Ovary (tissue), 9 donors: ENCODE data around the gene ID2. TPM values are rescaled to one million over a fixed set of nuclear protein-coding genes. Genes with fewer than 3 reads are reported as not detected.

ENCODE experiments used
- DNase-seq, 5 donors: peaks; one replicate each; pipeline ENCODE4 v3.0.0-alpha.2; 2019 to 2020
- H3K27ac ChIP-seq, 2 donors: fragments of 200-600 bp; one replicate each; pipeline versions ENCODE4 v1.5.1 to v1.8.0; 2019 to 2022
- H3K27me3 ChIP-seq: fragments of 200-600 bp; one replicate; pipeline ENCODE4 v1.8.0; 2022
- H3K36me3 ChIP-seq: fragments of 200-600 bp; sonication (generic); one replicate; pipeline ENCODE4 v1.5.1; 2019
- H3K4me1 ChIP-seq: one replicate; pipeline ENCODE4 v1.8.1; 2013; ENCODE audit warnings: mild to moderate bottlenecking, moderate library complexity; ENCODE audit not compliant: insufficient read depth
- H3K4me3 ChIP-seq: fragments of 200-600 bp; sonication (generic); one replicate; pipeline ENCODE4 v1.5.1; 2017
- H3K9me3 ChIP-seq, 2 donors: fragments of 200-600 bp in 1 of 2; sonication (generic) in 1 of 2; one replicate each; pipeline versions ENCODE4 v1.5.1 to v1.8.1; 2013 to 2019; ENCODE audit warnings: mild to moderate bottlenecking in 1 of 2, moderate library complexity in 1 of 2
- EP300 ChIP-seq: sonication (generic); formaldehyde crosslinking; IDR thresholded peaks from one replicate; pipeline ENCODE4 v1.6.1; 2017; ENCODE audit warnings: antibody characterized with exemption
- POLR2A ChIP-seq: fragments of 450-650 bp; IDR thresholded peaks from one replicate; pipeline ENCODE4 v1.6.1; 2017; ENCODE audit warnings: antibody characterized with exemption, mild to moderate bottlenecking, moderate library complexity
- WGBS, 3 donors: extraction: QIAGEN DNeasy Blood & Tissue Kit in 1 of 3; methylation state at CpG; one replicate each; pipeline versions ENCODE4 v1.1.5 to v1.1.7; 2013 to 2017; 5-methylcytosine and 5-hydroxymethylcytosine counted together
- intact Hi-C, 4 donors: fragments of 100-400 bp; cut with DNase I; formaldehyde crosslinking; loops; one replicate each; pipeline versions ENCODE4 v1.11.0 to v1.15.1; 2022 to 2023
- polyA plus RNA-seq, 2 donors: library from polyadenylated mRNA; stranded (reverse); fragments of 200-250 nt in 1 of 2; fragments of 350-450 nt in 1 of 2; fragmentation: Illumina TruSeq in 1 of 2; extraction: RNeasy Lipid Tissue Mini Kit (QIAGEN cat#74804) in 1 of 2; gene quantifications; one replicate each; pipeline ENCODE4 v1.2.3, GENCODE V29; 2013 to 2014
- total RNA-seq, 7 donors: library from RNA; depleted of rRNA in 2 of 7; stranded (reverse); fragments of >200 nt in 2 of 7; fragmentation: NEBNext Ultra II Directional in 3 of 7; extraction: Animal tissue kit (Norgen Biotek cat#: 25700) in 3 of 7; gene quantifications; one replicate each; pipeline versions ENCODE4 v1.1.0 to v1.2.4, GENCODE V29; 2016 to 2023
- TF ChIP-seq, protein P1 (sequence below), 3 donors: fragments of 450-650 bp in 2 of 3; fragments of 200-600 bp in 1 of 3; IDR thresholded peaks; one replicate each; pipeline versions ENCODE4 v1.5.1 to v1.8.0; 2016 to 2022; ENCODE audit warnings: antibody characterized with exemption in 3 of 3, mild to moderate bottlenecking in 1 of 3
- donor health status: DM: no; HTN: no; CAD: no; lungs with moderate emphysema.
- donor health status: DM: no; HTN: no; CAD: no.
- donor health status: Bipolar disorder and iron deficiency.
- donor health status: DM: yes; HTN: yes; CAD: no.
- donor health status: DM: no; HTN: no; CAD: no.
- donor health status: DM: yes; HTN: yes; CAD: no.

Gene ID2
- total and polyA plus RNA-seq, 9 donors = 68.5 to 897 (median 168) TPM

DNA sequence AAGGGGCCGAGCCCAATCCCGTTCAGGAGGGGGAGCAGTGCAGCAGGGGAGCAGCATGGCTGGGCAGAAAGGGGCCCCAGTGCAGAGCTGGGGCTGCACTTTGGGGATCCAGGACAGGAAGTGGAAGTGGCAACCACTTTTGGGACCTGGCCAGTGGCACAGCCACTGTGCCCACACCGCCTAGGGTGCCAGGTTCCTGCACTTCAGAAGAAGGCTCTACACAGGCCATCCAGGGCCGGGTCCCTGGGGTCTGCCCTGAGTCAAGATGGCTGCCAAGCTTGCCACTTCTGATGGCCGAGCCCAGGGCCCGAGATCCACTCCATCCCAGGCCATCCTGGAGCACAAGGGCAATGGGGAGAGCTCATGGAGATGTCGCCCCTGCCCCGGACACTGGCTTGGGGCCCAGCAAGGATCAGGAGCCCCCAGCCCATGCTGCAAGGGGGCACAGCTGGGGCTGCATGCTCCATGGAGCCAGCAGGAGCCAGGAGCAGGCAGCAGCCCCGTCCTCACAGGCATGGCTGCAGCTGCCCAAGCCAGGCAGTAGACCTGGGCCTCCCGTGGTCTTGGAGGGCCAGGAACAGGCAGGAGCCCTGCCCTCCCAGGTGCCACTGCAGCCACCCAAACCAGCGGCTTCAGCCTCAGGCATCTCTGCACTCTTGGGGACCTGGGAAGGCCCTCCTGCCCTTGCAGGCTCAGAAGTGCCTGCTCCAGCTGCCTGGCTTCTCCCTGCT lies 35.0 kb upstream of the ID2 start:
- no peak for TF ChIP-seq POLR2A
- TF ChIP-seq, protein P1, sequence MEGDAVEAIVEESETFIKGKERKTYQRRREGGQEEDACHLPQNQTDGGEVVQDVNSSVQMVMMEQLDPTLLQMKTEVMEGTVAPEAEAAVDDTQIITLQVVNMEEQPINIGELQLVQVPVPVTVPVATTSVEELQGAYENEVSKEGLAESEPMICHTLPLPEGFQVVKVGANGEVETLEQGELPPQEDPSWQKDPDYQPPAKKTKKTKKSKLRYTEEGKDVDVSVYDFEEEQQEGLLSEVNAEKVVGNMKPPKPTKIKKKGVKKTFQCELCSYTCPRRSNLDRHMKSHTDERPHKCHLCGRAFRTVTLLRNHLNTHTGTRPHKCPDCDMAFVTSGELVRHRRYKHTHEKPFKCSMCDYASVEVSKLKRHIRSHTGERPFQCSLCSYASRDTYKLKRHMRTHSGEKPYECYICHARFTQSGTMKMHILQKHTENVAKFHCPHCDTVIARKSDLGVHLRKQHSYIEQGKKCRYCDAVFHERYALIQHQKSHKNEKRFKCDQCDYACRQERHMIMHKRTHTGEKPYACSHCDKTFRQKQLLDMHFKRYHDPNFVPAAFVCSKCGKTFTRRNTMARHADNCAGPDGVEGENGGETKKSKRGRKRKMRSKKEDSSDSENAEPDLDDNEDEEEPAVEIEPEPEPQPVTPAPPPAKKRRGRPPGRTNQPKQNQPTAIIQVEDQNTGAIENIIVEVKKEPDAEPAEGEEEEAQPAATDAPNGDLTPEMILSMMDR (IDR thresholded peaks at IDR 0.05) = no peak
- TF ChIP-seq EP300 = no peak
- no peak for DNase-seq
- intact Hi-C loops = no loop called here
- WGBS, 3 donors = 94 to 98% (median 96%) methylated on average over 11 of the region's 11 CpGs
- H3K4me1 ChIP-seq = no peaks in the 10 kb centered on the region
- no peaks in the 10 kb centered on the region for H3K36me3 ChIP-seq
- H3K4me3 ChIP-seq = no peak overlapping the region
- H3K27ac ChIP-seq = no peak overlapping the region
- H3K9me3 ChIP-seq = no peaks in the 10 kb centered on the region
- no peaks in the 10 kb centered on the region for H3K27me3 ChIP-seq

DNA sequence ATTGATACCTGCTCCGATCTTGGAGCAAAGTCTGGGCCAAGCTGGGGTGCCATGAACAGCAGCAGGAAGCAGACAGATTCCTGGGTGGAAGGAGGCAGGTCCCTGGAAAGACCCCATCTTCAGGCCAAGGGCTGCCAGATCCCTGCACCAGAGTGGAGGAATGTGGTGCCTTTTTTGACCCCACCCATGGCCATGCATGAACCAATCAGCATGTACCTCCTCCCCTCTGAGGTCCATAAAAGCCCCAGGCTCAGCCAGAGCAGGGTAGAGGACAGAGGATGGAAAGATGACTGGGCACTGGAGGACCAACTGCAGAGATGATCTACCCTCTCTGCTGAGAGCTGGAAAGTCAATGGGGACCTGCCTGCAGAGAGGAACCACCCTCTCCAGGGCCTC lies 34.4 kb upstream of the ID2 start:
- no peaks in the 10 kb centered on the region for H3K36me3 ChIP-seq
- no peaks in the 10 kb centered on the region for H3K27me3 ChIP-seq
- DNase-seq = no peak
- H3K4me1 ChIP-seq = no peaks in the 10 kb centered on the region
- TF ChIP-seq, protein P1 (IDR thresholded peaks at IDR 0.05) = no peak
- TF ChIP-seq POLR2A (no peak), EP300 (no peak)
- H3K4me3 ChIP-seq = no peak overlapping the region
- WGBS, 3 donors = 90 to 93% (median 93%) methylated on average over 1 of the region's 1 CpG
- H3K9me3 ChIP-seq = no peaks in the 10 kb centered on the region
- intact Hi-C loops = no loop called here
- no peak overlapping the region for H3K27ac ChIP-seq

DNA sequence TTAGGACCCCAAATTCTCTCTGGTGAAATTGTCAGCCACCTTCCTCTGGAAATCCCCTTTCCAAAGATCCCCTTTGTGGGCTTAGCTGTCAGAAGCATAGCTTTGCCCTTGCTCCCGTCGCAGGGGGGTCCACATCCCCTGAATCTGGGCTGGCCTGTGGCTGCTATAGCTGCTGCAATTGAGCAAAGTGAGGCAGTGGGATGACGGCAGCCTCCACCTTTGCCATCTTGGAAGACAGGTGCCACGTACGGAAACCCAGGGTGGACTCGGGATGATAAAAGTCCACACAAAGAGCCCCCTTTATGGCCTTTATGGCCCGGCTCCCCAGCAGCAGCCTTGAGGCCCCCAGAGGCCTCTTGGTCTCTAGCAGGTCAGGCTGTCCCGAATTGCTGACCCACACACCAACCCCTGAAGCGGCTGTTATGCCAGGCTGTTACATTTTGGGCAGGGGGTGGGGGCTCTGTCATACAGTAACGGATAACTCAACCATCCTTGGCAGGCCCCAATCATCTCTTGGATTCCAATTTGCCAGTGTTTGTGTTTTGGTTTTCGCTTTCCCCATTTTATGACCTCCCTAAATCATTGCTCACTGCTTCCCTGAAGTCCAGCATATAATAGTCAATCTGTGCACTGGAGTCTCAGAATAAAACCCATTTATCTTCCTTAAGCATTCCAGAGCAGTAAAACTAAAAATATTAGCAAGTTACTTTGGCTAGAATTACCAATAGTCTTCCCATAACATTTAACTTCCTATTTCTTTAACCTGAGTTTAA lies 33.2 kb upstream of the ID2 start:
- intact Hi-C loops = no loop called here
- Histone ChIP-seq H3K27ac (no peak overlapping the region), H3K36me3 (no peaks in the 10 kb centered on the region), H3K9me3 (no peaks in the 10 kb centered on the region), H3K27me3 (no peaks in the 10 kb centered on the region), H3K4me1 (no peaks in the 10 kb centered on the region), H3K4me3 (no peak overlapping the region)
- TF ChIP-seq, protein P1 (IDR thresholded peaks at IDR 0.05) = no peak
- no peak for TF ChIP-seq POLR2A
- no peak for DNase-seq
- WGBS, 3 donors = 83 to 89% (median 88%) methylated on average over 11 of the region's 11 CpGs

DNA sequence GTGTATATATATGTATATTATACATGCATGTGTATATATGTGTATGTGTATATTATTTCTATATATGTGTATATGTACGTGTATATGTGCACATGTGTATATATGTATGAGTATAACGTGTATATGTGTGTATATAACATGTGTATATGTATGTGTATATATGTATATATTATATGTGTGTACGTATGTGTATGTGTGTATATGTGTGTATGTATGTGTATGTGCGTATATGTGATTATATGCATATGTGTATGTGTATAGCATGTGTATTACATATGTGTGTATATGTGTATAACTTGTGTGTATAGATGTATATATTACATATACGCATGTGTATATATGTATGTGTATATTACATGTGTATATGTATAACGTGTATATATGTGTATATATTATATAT lies 32.1 kb upstream of the ID2 start:
- 71 to 89% (median 82%) methylated on average over 6 of the region's 6 CpGs for WGBS, 3 donors
- DNase-seq = no peak
- no peaks in the 10 kb centered on the region for H3K36me3 ChIP-seq
- intact Hi-C loops = no loop called here
- no peak overlapping the region for H3K27ac ChIP-seq
- no peaks in the 10 kb centered on the region for H3K9me3 ChIP-seq
- TF ChIP-seq, protein P1 (IDR thresholded peaks at IDR 0.05) = no peak
- TF ChIP-seq POLR2A = no peak
- TF ChIP-seq EP300 = no peak
- no peaks in the 10 kb centered on the region for H3K4me1 ChIP-seq
- no peaks in the 10 kb centered on the region for H3K27me3 ChIP-seq
- no peak overlapping the region for H3K4me3 ChIP-seq
